Measurements from ENCODE around the gene ADAMTS15. TPM values are rescaled to one million over a fixed set of nuclear protein-coding genes. Genes with fewer than 3 reads are reported as not detected.

Gene ADAMTS15
- total RNA-seq, 1 donor from 2014 or later, result 22.0 TPM

DNA sequence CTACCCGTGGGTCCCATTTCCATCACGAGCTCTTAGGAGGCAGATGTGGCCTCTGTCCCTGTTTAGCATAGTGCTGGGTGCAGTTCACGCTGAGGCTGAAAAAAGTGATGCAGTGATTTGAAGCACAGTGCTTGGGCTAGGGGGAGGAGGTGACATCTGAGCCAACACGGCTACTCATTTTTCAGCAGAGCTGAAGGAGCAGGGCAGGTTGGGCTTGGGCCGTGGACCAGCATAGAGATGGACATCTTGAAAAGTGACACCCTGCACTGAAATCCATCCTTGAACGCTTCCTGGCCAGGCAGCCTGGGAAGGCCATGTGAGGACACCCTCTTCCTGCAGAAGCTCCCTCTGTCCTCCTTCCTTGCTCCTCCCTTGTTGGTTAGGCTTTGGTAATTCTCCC is 66.4 kb downstream of the ADAMTS15 start:
- peaks cover 22% of the 10 kb centered on the region for H3K4me1 Mint-ChIP-seq (ENCODE audit: unreplicated experiment)
- no peak for DNase-seq (ENCODE audit: extremely low spot score, unreplicated experiment)
- H3K9me3 Mint-ChIP-seq, result no peaks in the 10 kb centered on the region
- H3K4me3 Mint-ChIP-seq, result no peak overlapping the region
- no peaks in the 10 kb centered on the region for H3K36me3 Mint-ChIP-seq
- TF ChIP-seq, protein P1, sequence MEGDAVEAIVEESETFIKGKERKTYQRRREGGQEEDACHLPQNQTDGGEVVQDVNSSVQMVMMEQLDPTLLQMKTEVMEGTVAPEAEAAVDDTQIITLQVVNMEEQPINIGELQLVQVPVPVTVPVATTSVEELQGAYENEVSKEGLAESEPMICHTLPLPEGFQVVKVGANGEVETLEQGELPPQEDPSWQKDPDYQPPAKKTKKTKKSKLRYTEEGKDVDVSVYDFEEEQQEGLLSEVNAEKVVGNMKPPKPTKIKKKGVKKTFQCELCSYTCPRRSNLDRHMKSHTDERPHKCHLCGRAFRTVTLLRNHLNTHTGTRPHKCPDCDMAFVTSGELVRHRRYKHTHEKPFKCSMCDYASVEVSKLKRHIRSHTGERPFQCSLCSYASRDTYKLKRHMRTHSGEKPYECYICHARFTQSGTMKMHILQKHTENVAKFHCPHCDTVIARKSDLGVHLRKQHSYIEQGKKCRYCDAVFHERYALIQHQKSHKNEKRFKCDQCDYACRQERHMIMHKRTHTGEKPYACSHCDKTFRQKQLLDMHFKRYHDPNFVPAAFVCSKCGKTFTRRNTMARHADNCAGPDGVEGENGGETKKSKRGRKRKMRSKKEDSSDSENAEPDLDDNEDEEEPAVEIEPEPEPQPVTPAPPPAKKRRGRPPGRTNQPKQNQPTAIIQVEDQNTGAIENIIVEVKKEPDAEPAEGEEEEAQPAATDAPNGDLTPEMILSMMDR (conservative IDR thresholded peaks at IDR 0.05), result no peak
- no peak overlapping the region for H3K27ac Mint-ChIP-seq
- no peaks in the 10 kb centered on the region for H3K27me3 Mint-ChIP-seq

- Mint-ChIP-seq H3K27me3 (no peaks in the 10 kb centered on the region), H3K36me3 (no peaks in the 10 kb centered on the region), H3K9me3 (no peaks in the 10 kb centered on the region), H3K4me3 (no peak overlapping the region), H3K4me1 (ENCODE audit: unreplicated experiment) (peaks cover 14% of the 10 kb centered on the region), H3K27ac (no peak overlapping the region)
- TF ChIP-seq, protein P1 (conservative IDR thresholded peaks at IDR 0.05), result no peak
- DNase-seq (ENCODE audit: extremely low spot score, unreplicated experiment), result no peak
Observed at GRCh38 chr11:130515829-130516553, 67.5 kb downstream of the ADAMTS15 start.

DNA sequence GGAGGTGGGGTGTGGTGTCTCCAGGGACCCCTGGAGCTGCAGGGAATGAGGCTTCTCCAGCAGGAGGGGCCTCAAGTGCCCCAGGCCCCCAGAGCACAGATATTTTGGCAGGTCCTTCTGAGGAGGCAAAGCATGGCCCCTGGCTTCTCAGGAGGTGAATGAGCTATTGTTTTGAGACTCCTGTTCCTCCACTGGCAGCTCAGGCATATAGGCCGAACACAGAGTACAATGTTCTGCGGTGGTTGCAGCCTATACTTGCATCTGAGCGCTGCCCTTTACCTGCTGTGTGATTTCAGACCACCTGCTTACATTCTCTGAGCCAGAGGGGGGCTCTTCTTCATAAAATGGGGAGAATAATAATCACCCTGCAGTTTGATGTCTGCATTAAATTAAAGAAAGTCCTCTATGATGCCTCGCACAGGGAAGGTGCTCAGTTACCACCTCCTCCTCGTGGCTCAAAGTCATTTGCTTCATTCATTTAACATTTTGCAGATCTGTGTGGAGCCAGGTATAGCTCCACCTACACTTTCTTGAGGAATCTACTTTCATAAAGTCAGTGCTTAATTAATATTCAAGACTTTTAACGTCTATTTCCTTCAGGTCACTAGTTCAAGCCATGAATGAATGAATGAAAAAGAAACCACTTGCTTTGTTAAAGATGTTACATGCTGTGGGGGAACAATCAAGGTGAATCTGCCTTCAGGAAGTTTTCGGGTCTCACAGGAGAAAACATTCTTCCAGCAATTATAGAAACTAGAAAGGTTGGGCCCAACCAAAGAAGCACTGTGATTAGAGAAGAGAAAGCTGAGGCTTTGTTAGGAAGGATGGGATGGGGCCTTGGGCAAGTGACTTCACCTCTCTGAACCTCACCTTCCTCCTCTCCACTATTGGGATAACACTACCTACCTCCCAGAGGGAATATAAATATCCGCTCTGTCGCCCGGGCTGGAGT is 68.4 kb downstream of the ADAMTS15 start:
- Mint-ChIP-seq H3K36me3 (no peaks in the 10 kb centered on the region), H3K27ac (no peak overlapping the region), H3K9me3 (no peaks in the 10 kb centered on the region), H3K4me1 (ENCODE audit: unreplicated experiment) (peaks cover 15% of the 10 kb centered on the region), H3K4me3 (no peak overlapping the region), H3K27me3 (no peaks in the 10 kb centered on the region)
- no peak for DNase-seq (ENCODE audit: extremely low spot score, unreplicated experiment)
- TF ChIP-seq, protein P1 (conservative IDR thresholded peaks at IDR 0.05), result no peak

GRCh38 chr11:130518164-130518680 is 69.8 kb downstream of the ADAMTS15 start:
- Mint-ChIP-seq H3K4me1 (ENCODE audit: unreplicated experiment) (peaks cover 27% of the 10 kb centered on the region), H3K27me3 (peaks cover 2% of the 10 kb centered on the region), H3K27ac (no peak overlapping the region), H3K36me3 (no peaks in the 10 kb centered on the region), H3K4me3 (no peak overlapping the region), H3K9me3 (no peaks in the 10 kb centered on the region)
- DNase-seq (ENCODE audit: extremely low spot score, unreplicated experiment), result no peak
- TF ChIP-seq, protein P1 (conservative IDR thresholded peaks at IDR 0.05), result no peak

DNA sequence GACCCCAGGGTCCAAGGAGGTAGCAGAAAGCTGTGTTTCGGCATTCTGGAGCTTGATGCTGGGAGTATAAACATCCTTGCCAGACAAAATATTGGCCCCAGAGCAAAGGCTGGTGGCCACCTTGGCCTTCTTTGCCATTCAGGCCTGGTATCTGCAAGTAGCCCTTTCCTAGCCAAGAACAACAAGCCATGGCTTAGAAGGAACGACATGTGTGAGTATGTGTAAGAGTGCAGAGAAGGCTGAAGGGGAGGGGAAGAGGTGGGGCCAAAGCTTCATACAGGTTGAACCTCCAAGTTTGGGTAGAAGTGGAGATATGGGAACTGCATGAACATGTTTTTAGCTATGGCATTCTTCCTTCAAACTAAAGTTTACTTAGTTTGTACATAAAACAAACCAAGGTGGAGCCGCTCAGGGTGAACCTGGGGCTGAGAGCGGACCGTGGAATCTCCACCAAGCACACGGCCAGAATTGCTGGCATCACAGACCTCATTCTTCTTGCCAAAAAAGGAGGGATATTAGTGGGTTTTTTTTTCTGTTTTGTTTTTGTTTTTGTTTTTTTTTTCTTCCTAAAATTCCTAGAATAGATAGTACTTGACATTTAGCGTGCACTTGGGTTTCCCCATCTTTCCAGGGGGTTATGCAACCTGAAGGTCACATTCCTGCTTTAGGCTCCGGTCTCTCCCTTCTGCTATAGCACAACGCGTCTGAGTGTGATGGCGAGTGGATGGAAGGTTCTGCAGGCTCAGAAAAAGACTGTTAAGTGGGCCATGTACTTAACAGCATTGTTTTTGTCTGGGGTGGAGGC is 70.9 kb downstream of the ADAMTS15 start:
- no peak overlapping the region for H3K27ac Mint-ChIP-seq
- H3K4me1 Mint-ChIP-seq (ENCODE audit: unreplicated experiment), result peaks cover 27% of the 10 kb centered on the region
- H3K9me3 Mint-ChIP-seq, result no peaks in the 10 kb centered on the region
- H3K27me3 Mint-ChIP-seq, result peaks cover 2% of the 10 kb centered on the region
- TF ChIP-seq, protein P1 (conservative IDR thresholded peaks at IDR 0.05), result no peak
- no peak for DNase-seq (ENCODE audit: extremely low spot score, unreplicated experiment)
- H3K36me3 Mint-ChIP-seq, result no peaks in the 10 kb centered on the region
- no peak overlapping the region for H3K4me3 Mint-ChIP-seq

All from type B pancreatic cell (in vitro differentiated cells).